Measurements from ENCODE around the gene HID1. TPM values are rescaled to one million over a fixed set of nuclear protein-coding genes. Genes with fewer than 3 reads are reported as not detected.

HID1 gene
- polyA plus RNA-seq, 2 of the 4 experiments (the other 2 are of a cell fraction): 5.2 to 11.7 TPM

GRCh38 chr17:74923538-74924249 is 48.9 kb downstream of the HID1 start:
- FAIRE-seq: no peak

GRCh38 chr17:74922694-74923537 is 49.6 kb downstream of the HID1 start, which contains the start of gene USH1G:
Gene USH1G (minus strand): TSS chr17:74923255. CDS start chr17:74923073, 182 bp downstream.
- DNase-seq (ENCODE audit: low read depth in 1 of 2, low spot score in 1 of 2) (no peak), ATAC-seq (peak; percentile 11 to 42; a peak in 5 of 6 replicates), FAIRE-seq (no peak)
- 27% methylated on average over 36 of the region's 57 CpGs for WGBS (ENCODE audit: missing lambda C conversion rate)
- H3K4me3 ChIP-seq: peak within 1 kb of the TSS; percentile 46
- TF ChIP-seq JUN (IDR thresholded peaks at IDR 0.05): no peak
- no peak for TF ChIP-seq SMC3 (IDR thresholded peaks at IDR 0.05)
- no peak for TF ChIP-seq ESRRA (IDR thresholded peaks at IDR 0.05; ENCODE audit: borderline replicate concordance, low read length)
- no peak for TF ChIP-seq FOSL2 (IDR thresholded peaks at IDR 0.05)
- TF ChIP-seq FOSL2 (CRISPR knock-in tag; IDR thresholded peaks at IDR 0.05): no peak
- no peak for TF ChIP-seq HEYL (CRISPR knock-in tag; IDR thresholded peaks at IDR 0.05)
- no peak for TF ChIP-seq FOXS1 (CRISPR knock-in tag; IDR thresholded peaks at IDR 0.05)
- TF ChIP-seq HMGXB4 (CRISPR knock-in tag; IDR thresholded peaks at IDR 0.05; ENCODE audit: borderline replicate concordance): no peak
- H3K27ac ChIP-seq: peak within 1 kb of the TSS; percentile 42 to 70; a peak in 5 of 6 replicates
- CTCF ChIA-PET: interaction anchor here (0.9 to 42.0 kb wide), 26 partner anchors 9 to 346 kb away, joined by 3 to 1448 read pairs (median 6); partner anchors contain the start of genes HID1, MRPL58 and OTOP3
- no peaks in the 10 kb centered on the region for H3K9me3 ChIP-seq
- POLR2A ChIA-PET: interaction anchor here (1.0 kb wide), 1 partner anchor 50 kb away, joined by 3 read pairs; no protein-coding TSS in a partner anchor
- peaks cover 19% of the 10 kb centered on the region; the same call in 2 of the 3 replicates for H3K4me1 ChIP-seq
- H3K4me2 ChIP-seq: peak within 1 kb of the TSS; percentile 100

More at GRCh38 chr17:74923538-74924249, 48.9 kb downstream of the HID1 start:
- Histone ChIP-seq H3K9me3 (no peaks in the 10 kb centered on the region), H3K4me2 (peak overlapping the region; percentile 100), H3K4me1 (peaks cover 19% of the 10 kb centered on the region; the same call in 2 of the 3 replicates), H3K27ac (peak overlapping the region; percentile 42 to 70; a peak in 5 of 6 replicates), H3K4me3 (peak overlapping the region; percentile 46)
- peak; percentile 49 to 80 for ATAC-seq
- ChIA-PET POLR2A (interaction anchor here (1.0 kb wide), 1 partner anchor 50 kb away, joined by 3 read pairs; no protein-coding TSS in a partner anchor), CTCF (interaction anchor here (0.6 to 42.0 kb wide), 39 partner anchors 8 to 345 kb away, joined by 3 to 1448 read pairs (median 4); partner anchors contain the start of genes CDR2L, FDXR, HID1 and MRPL58)
- peak; percentile 59; the same call in 1 of the 2 replicates for TF ChIP-seq MYC (IDR thresholded peaks at IDR 0.05; ENCODE audit: borderline replicate concordance, low read length)
- TF ChIP-seq, protein P1, sequence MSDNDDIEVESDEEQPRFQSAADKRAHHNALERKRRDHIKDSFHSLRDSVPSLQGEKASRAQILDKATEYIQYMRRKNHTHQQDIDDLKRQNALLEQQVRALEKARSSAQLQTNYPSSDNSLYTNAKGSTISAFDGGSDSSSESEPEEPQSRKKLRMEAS (IDR thresholded peaks at IDR 0.05): peak; percentile 99
- TF ChIP-seq SMC3 (IDR thresholded peaks at IDR 0.05): peak; percentile 91
- TF ChIP-seq RARB (CRISPR knock-in tag; IDR thresholded peaks at IDR 0.05): no peak
- TF ChIP-seq, protein P2, sequence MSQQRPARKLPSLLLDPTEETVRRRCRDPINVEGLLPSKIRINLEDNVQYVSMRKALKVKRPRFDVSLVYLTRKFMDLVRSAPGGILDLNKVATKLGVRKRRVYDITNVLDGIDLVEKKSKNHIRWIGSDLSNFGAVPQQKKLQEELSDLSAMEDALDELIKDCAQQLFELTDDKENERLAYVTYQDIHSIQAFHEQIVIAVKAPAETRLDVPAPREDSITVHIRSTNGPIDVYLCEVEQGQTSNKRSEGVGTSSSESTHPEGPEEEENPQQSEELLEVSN (IDR thresholded peaks at IDR 0.05; ENCODE audit: borderline replicate concordance, low read depth): peak; percentile 98
- TF ChIP-seq, protein P3, sequence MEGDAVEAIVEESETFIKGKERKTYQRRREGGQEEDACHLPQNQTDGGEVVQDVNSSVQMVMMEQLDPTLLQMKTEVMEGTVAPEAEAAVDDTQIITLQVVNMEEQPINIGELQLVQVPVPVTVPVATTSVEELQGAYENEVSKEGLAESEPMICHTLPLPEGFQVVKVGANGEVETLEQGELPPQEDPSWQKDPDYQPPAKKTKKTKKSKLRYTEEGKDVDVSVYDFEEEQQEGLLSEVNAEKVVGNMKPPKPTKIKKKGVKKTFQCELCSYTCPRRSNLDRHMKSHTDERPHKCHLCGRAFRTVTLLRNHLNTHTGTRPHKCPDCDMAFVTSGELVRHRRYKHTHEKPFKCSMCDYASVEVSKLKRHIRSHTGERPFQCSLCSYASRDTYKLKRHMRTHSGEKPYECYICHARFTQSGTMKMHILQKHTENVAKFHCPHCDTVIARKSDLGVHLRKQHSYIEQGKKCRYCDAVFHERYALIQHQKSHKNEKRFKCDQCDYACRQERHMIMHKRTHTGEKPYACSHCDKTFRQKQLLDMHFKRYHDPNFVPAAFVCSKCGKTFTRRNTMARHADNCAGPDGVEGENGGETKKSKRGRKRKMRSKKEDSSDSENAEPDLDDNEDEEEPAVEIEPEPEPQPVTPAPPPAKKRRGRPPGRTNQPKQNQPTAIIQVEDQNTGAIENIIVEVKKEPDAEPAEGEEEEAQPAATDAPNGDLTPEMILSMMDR (IDR thresholded peaks at IDR 0.05): peak; percentile 98
- no peak for TF ChIP-seq RFX5 (IDR thresholded peaks at IDR 0.05)
- peak; percentile 88 to 97 for TF ChIP-seq RAD21 (conservative IDR thresholded peaks at IDR 0.05 in 1 of 2, IDR thresholded peaks at IDR 0.05 in 1 of 2)
- WGBS (ENCODE audit: missing lambda C conversion rate): 14% methylated on average over 39 of the region's 59 CpGs
- peak; percentile 64 to 92 for DNase-seq (ENCODE audit: low read depth in 1 of 2, low spot score in 1 of 2)

Data from A549 (cell line).